A549 (cell line): Measurements from ENCODE around the gene CHADL. TPM values are rescaled to one million over a fixed set of nuclear protein-coding genes. Genes with fewer than 3 reads are reported as not detected.

Experiments used
- ATAC-seq, 2 experiments: fragments of 200-7000 bp in 1 of 2; fragments of >200 bp in 1 of 2; cut with Nextera tagmentation in 1 of 2; cut with Tn5 transposase in 1 of 2; 3 replicates each; pipeline versions ENCODE4 v1.8.0 to v1.9.1; 2018 to 2020; ENCODE audit warnings: mild to moderate bottlenecking in 1 of 2, moderate library complexity in 1 of 2
- CTCF ChIA-PET: fragments of 300-600 bp; sonication (Branson Sonifier 250); formaldehyde crosslinking; extraction: SDS; loops from one replicate; lab custom pipeline; 2021; ENCODE audit warnings: antibody characterized with exemption, inconsistent platforms; lab: Yijun Ruan, JAX
- POLR2A ChIA-PET: fragments of 350-600 bp; formaldehyde crosslinking; extraction: SDS; loops from one replicate; lab custom pipeline; 2021; ENCODE audit warnings: antibody characterized with exemption, inconsistent platforms; lab: Yijun Ruan, JAX
- DNase-seq, 2 experiments: peaks; one replicate each; pipeline versions ENCODE4 v3.0.0 to v3.0.0-alpha.2; 2011 to 2016; ENCODE audit warnings: low read depth in 1 of 2, low spot score in 1 of 2
- FAIRE-seq: peaks from 2 replicates; lab custom pipeline; 2011; peaks lifted over from hg19 to GRCh38; lab: Jason Lieb, UNC
- H3K27ac ChIP-seq, 2 experiments: fragments of >200 bp; sonication (Bioruptor Twin); formaldehyde crosslinking; 3 replicates each; pipeline ENCODE4 v1.5.1; 2016 to 2017
- H3K4me1 ChIP-seq: fragments of >200 bp; sonication (Bioruptor Twin); formaldehyde crosslinking; 3 replicates; pipeline ENCODE4 v1.6.1; 2016
- H3K4me2 ChIP-seq: fragments of >200 bp; sonication (Bioruptor Twin); formaldehyde crosslinking; 3 replicates; pipeline ENCODE4 v1.6.1; 2016
- H3K4me3 ChIP-seq: fragments of >200 bp; sonication (Bioruptor Twin); formaldehyde crosslinking; 3 replicates; pipeline ENCODE4 v1.5.1; 2016
- H3K9me3 ChIP-seq: fragments of >200 bp; sonication (Bioruptor Twin); formaldehyde crosslinking; 3 replicates; pipeline ENCODE4 v1.6.1; 2016
- CEBPB ChIP-seq, 2 experiments: fragments of >200 bp in 1 of 2; sonication (Bioruptor Twin) in 1 of 2; formaldehyde crosslinking in 1 of 2; IDR thresholded peaks; 2 replicates each; pipeline ENCODE4 v1.6.1; 2012 to 2016
- CHD4 ChIP-seq: fragments of 200-600 bp; sonication (generic); IDR thresholded peaks from 2 replicates; pipeline ENCODE4 v1.6.1; 2016; ENCODE audit warnings: antibody characterized with exemption, mild to moderate bottlenecking, borderline replicate concordance
- FOSB ChIP-seq: fragments of 250-450 bp; sonication (Bioruptor Pico); IDR thresholded peaks from 2 replicates; pipeline ENCODE4 v1.5.0; 2020; ENCODE audit warnings: mild to moderate bottlenecking, moderate library complexity
- FOSL2 ChIP-seq, 2 experiments: fragments of 450-650 bp in 1 of 2; fragments of >200 bp in 1 of 2; sonication (Bioruptor Twin) in 1 of 2; formaldehyde crosslinking; IDR thresholded peaks; 2 replicates each; pipeline versions ENCODE4 v1.5.0 to v1.6.1; 2016 to 2020; ENCODE audit warnings: mild to moderate bottlenecking in 1 of 2, moderate library complexity in 1 of 2
- FOXS1 ChIP-seq: fragments of 250-450 bp; sonication (Bioruptor Pico); IDR thresholded peaks from 2 replicates; pipeline ENCODE4 v1.5.0; 2020; ENCODE audit warnings: mild to moderate bottlenecking, moderate library complexity
- GATA3 ChIP-seq: IDR thresholded peaks from 2 replicates; pipeline ENCODE4 v1.6.1; 2012; ENCODE audit warnings: borderline replicate concordance
- JUN ChIP-seq, 2 experiments: fragments of >200 bp; sonication (Bioruptor Twin); formaldehyde crosslinking; IDR thresholded peaks; 2 replicates in 1 of 2; 3 replicates in 1 of 2; pipeline ENCODE4 v1.6.1; 2016 to 2017
- NFE2L2 ChIP-seq: fragments of 150-350 bp; conservative IDR thresholded peaks from 2 replicates; pipeline ENCODE4 v1.6.1; 2014; ENCODE audit warnings: low read length
- NR3C1 ChIP-seq: fragments of >200 bp; sonication (Bioruptor Twin); formaldehyde crosslinking; IDR thresholded peaks from 3 replicates; pipeline ENCODE4 v1.6.1; 2017
- RAD21 ChIP-seq, 2 experiments: fragments of >200 bp in 1 of 2; sonication (Bioruptor Twin) in 1 of 2; formaldehyde crosslinking in 1 of 2; IDR thresholded peaks in 1 of 2; conservative IDR thresholded peaks in 1 of 2; 2 replicates in 1 of 2; 3 replicates in 1 of 2; pipeline ENCODE4 v1.6.1; 2012 to 2018; ENCODE audit warnings: inconsistent platforms in 1 of 2
- RCOR1 ChIP-seq: fragments of 150-350 bp; IDR thresholded peaks from 2 replicates; pipeline ENCODE4 v1.6.1; 2014; ENCODE audit warnings: antibody characterized with exemption, low read length, low read depth
- RNF2 ChIP-seq: fragments of 200-600 bp; sonication (generic); IDR thresholded peaks from 2 replicates; pipeline ENCODE4 v1.6.1; 2016; ENCODE audit warnings: low read depth, mild to moderate bottlenecking, antibody characterized with exemption, moderate library complexity, borderline replicate concordance
- TFCP2L1 ChIP-seq: fragments of 250-450 bp; sonication (Bioruptor Pico); IDR thresholded peaks from 2 replicates; pipeline ENCODE4 v1.5.0; 2021; ENCODE audit warnings: mild to moderate bottlenecking
- ZC3H11A ChIP-seq: fragments of 450-650 bp; IDR thresholded peaks from 2 replicates; pipeline ENCODE4 v1.6.1; 2014; ENCODE audit warnings: antibody characterized with exemption, mild to moderate bottlenecking
- ZNF302 ChIP-seq: fragments of 250-450 bp; sonication (Bioruptor Pico); IDR thresholded peaks from 2 replicates; pipeline ENCODE4 v1.9.0; 2021; ENCODE audit warnings: inconsistent platforms, mild to moderate bottlenecking, moderate library complexity
- WGBS: methylation state at CpG from one replicate; pipeline ENCODE4 v1.1.6; 2017; ENCODE audit errors: missing lambda C conversion rate; 5-methylcytosine and 5-hydroxymethylcytosine counted together
- polyA plus RNA-seq, 4 experiments: library from polyadenylated mRNA; depleted of rRNA in 3 of 4; stranded (reverse); fragments of >200 nt; fragmentation: RNase III in 1 of 4; extraction: RNeasy Plus Mini Kit Qiagen cat#74134 plus additional on column Dnase treatment in 1 of 4; gene quantifications; 2 replicates in 3 of 4; 3 replicates in 1 of 4; pipeline ENCODE4 v1.2.3, GENCODE V29; 2011 to 2017
- TF ChIP-seq, protein P1 (sequence below): IDR thresholded peaks from 2 replicates; pipeline ENCODE4 v1.6.1; 2012
- TF ChIP-seq, protein P2 (sequence below): fragments of 250-450 bp; sonication (Bioruptor Pico); IDR thresholded peaks from 2 replicates; pipeline ENCODE4 v1.5.0; 2021; ENCODE audit warnings: mild to moderate bottlenecking, moderate library complexity, borderline replicate concordance
- TF ChIP-seq, protein P3 (sequence below): fragments of >200 bp; sonication (Bioruptor Twin); formaldehyde crosslinking; IDR thresholded peaks from 3 replicates; pipeline ENCODE4 v1.5.1; 2016
- TF ChIP-seq, protein P4 (sequence below): fragments of >200 bp; sonication (Bioruptor Twin); formaldehyde crosslinking; IDR thresholded peaks from 3 replicates; pipeline ENCODE4 v1.6.1; 2016
- TF ChIP-seq, protein P5 (sequence below): IDR thresholded peaks from 2 replicates; pipeline ENCODE4 v1.6.1; 2012

CHADL gene
- polyA plus RNA-seq, 2 of the 4 experiments (the other 2 are of a cell fraction) = not detected

DNA sequence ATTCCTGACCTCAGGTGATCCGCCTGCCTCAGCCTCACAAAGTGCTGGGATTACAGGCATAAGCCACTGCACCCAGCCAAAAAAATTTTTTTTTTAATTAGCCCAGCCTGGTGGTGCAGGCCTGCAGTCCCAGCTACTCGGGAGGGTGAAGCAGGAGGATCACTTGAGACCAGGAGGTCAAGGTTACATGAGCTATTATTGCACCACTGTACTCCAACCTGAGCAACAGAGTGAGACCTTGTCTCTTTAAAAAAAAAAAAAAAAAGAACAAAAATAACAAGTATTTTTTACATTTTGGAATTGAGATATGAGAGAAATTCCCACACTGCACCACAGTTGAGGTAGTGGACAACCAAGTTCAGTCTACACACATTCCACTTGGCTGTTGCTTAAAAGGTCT lies 49.3 kb downstream of the CHADL start:
- ATAC-seq = no peak
- no peak overlapping the region for H3K27ac ChIP-seq
- H3K9me3 ChIP-seq = no peaks in the 10 kb centered on the region
- ChIA-PET CTCF (no interaction called here), POLR2A (no interaction called here)
- no peak for FAIRE-seq
- H3K4me1 ChIP-seq = no peaks in the 10 kb centered on the region
- no peak overlapping the region for H3K4me2 ChIP-seq
- no peak overlapping the region for H3K4me3 ChIP-seq
- DNase-seq = no peak
- TF ChIP-seq NR3C1 (no peak), NFE2L2 (no peak), CHD4 (no peak)
- TF ChIP-seq, all 56 proteins: peak for 0
- WGBS = 85% methylated on average over 2 of the region's 2 CpGs

DNA sequence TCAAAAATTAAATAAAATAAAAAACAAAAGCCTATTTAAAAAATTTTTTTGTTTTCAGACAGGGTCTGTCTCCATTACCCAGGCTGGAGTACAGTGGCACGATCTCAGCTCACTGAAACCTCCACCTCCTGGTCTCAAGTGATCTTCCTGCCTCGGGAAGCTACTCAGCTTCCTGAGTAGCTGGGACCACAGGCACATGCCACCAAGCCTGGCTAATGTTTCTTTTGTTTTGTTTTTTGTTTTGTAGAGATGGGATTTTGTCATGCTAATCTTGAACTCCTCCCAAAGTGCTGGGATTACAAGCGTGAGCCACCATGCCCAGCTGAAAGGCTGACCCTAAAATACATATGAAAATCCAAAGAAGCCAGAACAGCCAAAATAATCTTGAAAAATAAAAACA lies 56.1 kb downstream of the CHADL start:
- Histone ChIP-seq H3K4me1 (no peaks in the 10 kb centered on the region), H3K4me2 (no peak overlapping the region), H3K4me3 (no peak overlapping the region), H3K9me3 (no peaks in the 10 kb centered on the region), H3K27ac (no peak overlapping the region)
- DNase-seq (no peak), FAIRE-seq (no peak), ATAC-seq (no peak; a peak in 1 of 6 replicates)
- CTCF ChIA-PET = no interaction called here
- TF ChIP-seq JUN (IDR thresholded peaks at IDR 0.05) (no peak), RNF2 (no peak), CEBPB (IDR thresholded peaks at IDR 0.05) (no peak)
- TF ChIP-seq, protein P1, sequence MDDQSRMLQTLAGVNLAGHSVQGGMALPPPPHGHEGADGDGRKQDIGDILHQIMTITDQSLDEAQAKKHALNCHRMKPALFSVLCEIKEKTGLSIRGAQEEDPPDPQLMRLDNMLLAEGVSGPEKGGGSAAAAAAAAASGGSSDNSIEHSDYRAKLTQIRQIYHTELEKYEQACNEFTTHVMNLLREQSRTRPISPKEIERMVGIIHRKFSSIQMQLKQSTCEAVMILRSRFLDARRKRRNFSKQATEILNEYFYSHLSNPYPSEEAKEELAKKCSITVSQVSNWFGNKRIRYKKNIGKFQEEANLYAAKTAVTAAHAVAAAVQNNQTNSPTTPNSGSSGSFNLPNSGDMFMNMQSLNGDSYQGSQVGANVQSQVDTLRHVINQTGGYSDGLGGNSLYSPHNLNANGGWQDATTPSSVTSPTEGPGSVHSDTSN = no peak
- POLR2A ChIA-PET = no interaction called here
- 86% methylated on average over 3 of the region's 3 CpGs for WGBS

DNA sequence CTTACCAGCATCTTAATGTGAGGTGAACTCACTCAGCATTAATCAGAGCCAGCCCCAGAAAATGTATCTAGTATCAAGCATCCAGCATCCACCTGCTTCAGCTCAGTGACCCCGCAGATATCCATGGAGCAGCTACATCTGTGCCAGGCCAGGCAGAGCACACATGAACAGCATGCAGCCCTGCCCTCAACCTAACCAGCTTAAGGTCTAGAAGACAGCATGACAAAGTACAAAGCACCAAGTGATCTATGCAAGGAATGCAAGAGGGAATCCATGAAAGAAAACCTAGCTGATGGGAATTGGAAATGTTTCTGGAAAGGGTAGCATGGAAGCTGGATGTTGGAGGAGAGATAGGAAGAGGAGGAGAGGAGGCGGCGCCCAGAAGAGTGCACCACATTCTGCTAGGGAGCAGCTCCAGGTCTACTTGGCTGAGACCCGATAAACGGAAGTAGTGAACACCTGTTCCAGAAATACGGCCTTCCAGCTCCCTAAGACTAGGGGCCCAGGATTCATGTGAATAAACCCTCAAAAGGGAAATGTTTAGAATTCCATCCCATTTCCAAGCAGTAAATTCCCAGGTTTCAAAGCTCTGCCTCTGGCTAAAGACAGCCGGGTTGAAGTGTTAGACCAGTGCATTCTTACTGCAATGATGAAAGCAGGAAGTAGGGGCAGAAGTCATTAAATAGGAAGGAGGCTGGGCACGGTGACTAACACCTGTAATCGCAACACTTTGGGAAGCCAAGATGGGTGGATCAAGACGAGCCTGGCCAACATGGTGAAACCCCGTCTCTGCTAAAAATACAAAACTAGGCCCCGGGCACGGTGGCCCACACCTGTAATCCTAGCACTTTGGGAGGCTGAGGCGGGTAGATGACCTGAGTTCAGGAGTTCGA lies 59.1 kb downstream of the CHADL start:
- POLR2A ChIA-PET = interaction anchor here (0.7 kb wide), 1 partner anchor 63 kb away, joined by 11 read pairs; no protein-coding TSS in a partner anchor
- Histone ChIP-seq H3K4me2 (no peak overlapping the region), H3K27ac (no peak overlapping the region), H3K4me1 (no peaks in the 10 kb centered on the region), H3K9me3 (no peaks in the 10 kb centered on the region), H3K4me3 (no peak overlapping the region)
- no peak for DNase-seq
- peak in 1 of 2 experiments; percentile 26; a peak in 1 of 6 replicates for ATAC-seq
- no peak for TF ChIP-seq FOSB (CRISPR knock-in tag)
- TF ChIP-seq GATA3 = no peak
- TF ChIP-seq FOXS1 = no peak
- no peak for TF ChIP-seq RAD21 (conservative IDR thresholded peaks at IDR 0.05 in 1 of 2, IDR thresholded peaks at IDR 0.05 in 1 of 2)
- FAIRE-seq = no peak
- 83% methylated on average over 15 of the region's 15 CpGs for WGBS
- CTCF ChIA-PET = interaction anchor here (0.6 to 1.4 kb wide), 4 partner anchors 16 to 336 kb away, joined by 3 read pairs; no protein-coding TSS in a partner anchor

DNA sequence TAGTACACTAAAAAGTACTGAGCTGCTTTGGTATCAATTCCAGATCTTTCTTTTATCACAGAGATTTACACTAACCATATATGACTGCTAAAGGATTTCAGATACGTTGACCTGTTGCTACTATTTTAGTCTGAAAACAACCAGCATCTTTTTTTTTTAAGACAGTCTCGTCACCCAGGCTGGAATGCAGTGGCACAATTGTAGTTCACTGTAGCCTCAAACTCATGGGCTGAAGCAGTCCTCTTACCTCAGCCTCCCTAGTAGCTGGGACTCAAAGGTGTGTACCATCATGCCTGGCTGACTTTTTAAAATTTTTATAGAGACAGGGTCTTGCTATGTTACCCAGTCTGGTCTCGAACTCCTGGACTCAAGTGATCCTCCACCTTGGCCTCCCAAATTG lies 59.8 kb downstream of the CHADL start:
- no peak overlapping the region for H3K4me2 ChIP-seq
- no peaks in the 10 kb centered on the region for H3K4me1 ChIP-seq
- H3K4me3 ChIP-seq = no peak overlapping the region
- no peak for DNase-seq
- POLR2A ChIA-PET = no interaction called here
- no peak for ATAC-seq
- no peak for FAIRE-seq
- no peak overlapping the region for H3K27ac ChIP-seq
- 85% methylated on average over 3 of the region's 3 CpGs for WGBS
- no peaks in the 10 kb centered on the region for H3K9me3 ChIP-seq
- CTCF ChIA-PET = interaction anchor here (0.9 to 1.4 kb wide), 3 partner anchors 17 to 336 kb away, joined by 3 read pairs; no protein-coding TSS in a partner anchor
- TF ChIP-seq, protein P2, sequence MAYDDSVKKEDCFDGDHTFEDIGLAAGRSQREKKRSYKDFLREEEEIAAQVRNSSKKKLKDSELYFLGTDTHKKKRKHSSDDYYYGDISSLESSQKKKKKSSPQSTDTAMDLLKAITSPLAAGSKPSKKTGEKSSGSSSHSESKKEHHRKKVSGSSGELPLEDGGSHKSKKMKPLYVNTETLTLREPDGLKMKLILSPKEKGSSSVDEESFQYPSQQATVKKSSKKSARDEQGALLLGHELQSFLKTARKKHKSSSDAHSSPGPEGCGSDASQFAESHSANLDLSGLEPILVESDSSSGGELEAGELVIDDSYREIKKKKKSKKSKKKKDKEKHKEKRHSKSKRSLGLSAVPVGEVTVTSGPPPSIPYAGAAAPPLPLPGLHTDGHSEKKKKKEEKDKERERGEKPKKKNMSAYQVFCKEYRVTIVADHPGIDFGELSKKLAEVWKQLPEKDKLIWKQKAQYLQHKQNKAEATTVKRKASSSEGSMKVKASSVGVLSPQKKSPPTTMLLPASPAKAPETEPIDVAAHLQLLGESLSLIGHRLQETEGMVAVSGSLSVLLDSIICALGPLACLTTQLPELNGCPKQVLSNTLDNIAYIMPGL (CRISPR knock-in tag) = no peak
- TF ChIP-seq JUN (IDR thresholded peaks at IDR 0.05) (no peak), RAD21 (conservative IDR thresholded peaks at IDR 0.05 in 1 of 2, IDR thresholded peaks at IDR 0.05 in 1 of 2) (no peak), FOXS1 (no peak), CEBPB (IDR thresholded peaks at IDR 0.05) (no peak), TFCP2L1 (CRISPR knock-in tag) (no peak), ZC3H11A (no peak), ZNF302 (CRISPR knock-in tag) (no peak), FOSL2 (IDR thresholded peaks at IDR 0.05) (no peak), FOSL2 (CRISPR knock-in tag; IDR thresholded peaks at IDR 0.05) (no peak), NR3C1 (no peak), RCOR1 (no peak)
- TF ChIP-seq, protein P3, sequence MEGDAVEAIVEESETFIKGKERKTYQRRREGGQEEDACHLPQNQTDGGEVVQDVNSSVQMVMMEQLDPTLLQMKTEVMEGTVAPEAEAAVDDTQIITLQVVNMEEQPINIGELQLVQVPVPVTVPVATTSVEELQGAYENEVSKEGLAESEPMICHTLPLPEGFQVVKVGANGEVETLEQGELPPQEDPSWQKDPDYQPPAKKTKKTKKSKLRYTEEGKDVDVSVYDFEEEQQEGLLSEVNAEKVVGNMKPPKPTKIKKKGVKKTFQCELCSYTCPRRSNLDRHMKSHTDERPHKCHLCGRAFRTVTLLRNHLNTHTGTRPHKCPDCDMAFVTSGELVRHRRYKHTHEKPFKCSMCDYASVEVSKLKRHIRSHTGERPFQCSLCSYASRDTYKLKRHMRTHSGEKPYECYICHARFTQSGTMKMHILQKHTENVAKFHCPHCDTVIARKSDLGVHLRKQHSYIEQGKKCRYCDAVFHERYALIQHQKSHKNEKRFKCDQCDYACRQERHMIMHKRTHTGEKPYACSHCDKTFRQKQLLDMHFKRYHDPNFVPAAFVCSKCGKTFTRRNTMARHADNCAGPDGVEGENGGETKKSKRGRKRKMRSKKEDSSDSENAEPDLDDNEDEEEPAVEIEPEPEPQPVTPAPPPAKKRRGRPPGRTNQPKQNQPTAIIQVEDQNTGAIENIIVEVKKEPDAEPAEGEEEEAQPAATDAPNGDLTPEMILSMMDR = no peak
- TF ChIP-seq, protein P4, sequence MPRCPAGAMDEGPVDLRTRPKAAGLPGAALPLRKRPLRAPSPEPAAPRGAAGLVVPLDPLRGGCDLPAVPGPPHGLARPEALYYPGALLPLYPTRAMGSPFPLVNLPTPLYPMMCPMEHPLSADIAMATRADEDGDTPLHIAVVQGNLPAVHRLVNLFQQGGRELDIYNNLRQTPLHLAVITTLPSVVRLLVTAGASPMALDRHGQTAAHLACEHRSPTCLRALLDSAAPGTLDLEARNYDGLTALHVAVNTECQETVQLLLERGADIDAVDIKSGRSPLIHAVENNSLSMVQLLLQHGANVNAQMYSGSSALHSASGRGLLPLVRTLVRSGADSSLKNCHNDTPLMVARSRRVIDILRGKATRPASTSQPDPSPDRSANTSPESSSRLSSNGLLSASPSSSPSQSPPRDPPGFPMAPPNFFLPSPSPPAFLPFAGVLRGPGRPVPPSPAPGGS = no peak
- TF ChIP-seq, protein P5, sequence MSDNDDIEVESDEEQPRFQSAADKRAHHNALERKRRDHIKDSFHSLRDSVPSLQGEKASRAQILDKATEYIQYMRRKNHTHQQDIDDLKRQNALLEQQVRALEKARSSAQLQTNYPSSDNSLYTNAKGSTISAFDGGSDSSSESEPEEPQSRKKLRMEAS = no peak
